Esophagus muscularis mucosa (tissue), 4 donors: ENCODE measurements around the gene HNRNPL. TPM values are rescaled to one million over a fixed set of nuclear protein-coding genes. Genes with fewer than 3 reads are reported as not detected.
A peak's percentile ranks its signal among the peaks of the same experiment; 100 is the strongest.
"Not testable (repeated sequence)": the region's sequence is repeated elsewhere in the genome, so short reads cannot be mapped to it uniquely, and the experiment has no call there.

Experiments
- DNase-seq: peaks from one replicate; pipeline ENCODE4 v3.0.0-alpha.2; 2017; ENCODE audit errors: extremely low spot score
- H3K27ac ChIP-seq, 4 donors: fragments of 200-600 bp; sonication (generic); replicated peaks in 1 of 4; 1 replicate in 3 of 4; 2 replicates in 1 of 4; pipeline ENCODE4 v1.5.1; 2016 to 2019; ENCODE audit warnings: mild to moderate bottlenecking in 1 of 4
- H3K27me3 ChIP-seq, 4 donors: fragments of 200-600 bp; sonication (generic); one replicate each; pipeline versions ENCODE4 v1.5.1 to v1.6.0; 2016 to 2019
- H3K36me3 ChIP-seq, 4 donors: fragments of 200-600 bp; sonication (generic); one replicate each; pipeline ENCODE4 v1.5.1; 2016 to 2019
- H3K4me1 ChIP-seq, 4 donors: fragments of 200-600 bp; sonication (generic); one replicate each; pipeline ENCODE4 v1.5.1; 2016 to 2019
- H3K4me3 ChIP-seq, 4 donors: fragments of 200-600 bp; sonication (generic); 1 replicate in 2 of 4; 2 replicates in 2 of 4; pipeline ENCODE4 v1.5.1; 2016 to 2019; ENCODE audit warnings: mild to moderate bottlenecking in 4 of 4, moderate library complexity in 1 of 4
- H3K9me3 ChIP-seq, 4 donors: fragments of 200-600 bp; sonication (generic); 1 replicate in 3 of 4; 2 replicates in 1 of 4; pipeline ENCODE4 v1.5.1; 2016 to 2019
- EP300 ChIP-seq: sonication (generic); formaldehyde crosslinking; IDR thresholded peaks from one replicate; pipeline ENCODE4 v1.6.1; 2017; ENCODE audit warnings: antibody characterized with exemption
- POLR2A ChIP-seq: fragments of 450-650 bp; IDR thresholded peaks from one replicate; pipeline ENCODE4 v1.6.1; 2017; ENCODE audit warnings: antibody characterized with exemption, moderate library complexity, mild to moderate bottlenecking, low read depth
- POLR2AphosphoS5 ChIP-seq, 2 donors: sonication (generic); formaldehyde crosslinking; IDR thresholded peaks; one replicate each; pipeline ENCODE4 v1.6.1; 2017; ENCODE audit warnings: antibody characterized with exemption in 2 of 2
- WGBS: methylation state at CpG from one replicate; pipeline ENCODE4 v1.1.5; 2018; 5-methylcytosine and 5-hydroxymethylcytosine counted together
- intact Hi-C: fragments of 100-400 bp; cut with DNase I; formaldehyde crosslinking; loops from one replicate; pipeline ENCODE4 v1.15.1; 2023
- total RNA-seq, 4 donors: library from RNA; depleted of rRNA; stranded (reverse); fragments of >200 nt; gene quantifications; one replicate each; pipeline versions ENCODE4 v1.1.0 to v1.2.1, GENCODE V29; 2016
- TF ChIP-seq, protein P1 (sequence below), 3 experiments: fragments of 200-600 bp in 2 of 3; fragments of 450-650 bp in 1 of 3; sonication (generic) in 2 of 3; IDR thresholded peaks; one replicate each; pipeline ENCODE4 v1.5.1; 2017 to 2019; ENCODE audit warnings: antibody characterized with exemption in 3 of 3, mild to moderate bottlenecking in 2 of 3, moderate library complexity in 1 of 3

Gene HNRNPL
- total RNA-seq, 4 donors from 2014 or later = 126 to 202 (median 180) TPM

DNA sequence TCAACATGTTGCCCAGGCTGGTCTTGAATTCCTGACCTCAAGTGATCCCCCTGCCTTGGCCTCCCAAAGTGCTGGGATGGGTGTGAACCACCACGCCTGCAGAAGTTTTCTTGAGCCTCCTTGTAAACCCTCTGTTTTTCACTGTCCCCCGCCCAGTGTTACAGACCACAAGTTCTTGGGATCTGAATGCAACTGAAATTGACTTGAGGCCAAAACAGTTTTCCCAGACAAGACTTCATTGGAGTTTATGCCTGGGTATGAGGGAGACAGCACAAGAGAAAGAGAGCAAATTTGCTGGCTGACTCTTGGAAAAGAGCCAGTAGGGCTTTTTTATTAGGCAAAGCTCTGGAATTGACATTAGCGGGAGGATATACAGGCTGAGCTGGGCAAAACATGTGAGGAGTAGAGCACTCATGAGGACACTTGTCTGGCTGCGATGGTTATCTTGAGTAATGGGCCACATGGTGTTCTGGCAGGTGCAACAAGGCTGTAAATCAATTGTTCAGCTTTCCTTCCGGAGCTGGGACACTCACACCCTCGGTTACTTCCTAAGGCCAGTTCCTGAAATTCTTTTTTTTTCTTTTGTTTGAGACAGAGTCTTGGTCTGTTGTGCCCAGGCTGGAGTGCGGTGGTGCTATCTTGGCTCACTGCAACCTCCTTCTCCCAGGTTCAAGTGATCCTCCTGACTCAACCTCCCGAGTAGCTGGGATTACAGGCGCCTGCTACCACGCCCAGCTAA is 12.7 kb upstream of the HNRNPL start:
- 47% methylated on average over 10 of the region's 10 CpGs for WGBS

DNA sequence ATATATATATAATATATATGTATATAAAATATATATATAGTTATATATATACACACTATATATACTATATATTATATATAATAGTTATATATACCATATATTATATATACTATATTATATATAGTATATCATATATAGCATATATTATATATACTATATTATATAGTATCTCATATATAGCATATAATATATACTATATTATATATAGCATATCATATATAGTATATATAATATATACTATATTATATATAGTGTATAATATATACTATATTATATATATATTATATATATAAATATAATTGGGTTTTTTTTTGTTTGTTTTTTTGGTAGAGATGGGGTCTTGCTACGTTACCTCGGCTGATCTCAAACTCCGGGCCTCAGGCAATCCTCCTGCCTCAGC is 11.6 kb upstream of the HNRNPL start:
- WGBS = 96% methylated on average over 3 of the region's 3 CpGs

More for the DNA sequence above, 12.7 kb upstream of the HNRNPL start:
- H3K4me1 ChIP-seq = peaks cover 13 to 19% (median 15%) of the 10 kb centered on the region in 4 donors
- no peaks in the 10 kb centered on the region for H3K27me3 ChIP-seq
- DNase-seq = no peak
- intact Hi-C loops = no loop called here
- H3K36me3 ChIP-seq = no peaks in the 10 kb centered on the region
- no peak overlapping the region for H3K4me3 ChIP-seq
- TF ChIP-seq EP300 = no peak
- TF ChIP-seq, protein P1, sequence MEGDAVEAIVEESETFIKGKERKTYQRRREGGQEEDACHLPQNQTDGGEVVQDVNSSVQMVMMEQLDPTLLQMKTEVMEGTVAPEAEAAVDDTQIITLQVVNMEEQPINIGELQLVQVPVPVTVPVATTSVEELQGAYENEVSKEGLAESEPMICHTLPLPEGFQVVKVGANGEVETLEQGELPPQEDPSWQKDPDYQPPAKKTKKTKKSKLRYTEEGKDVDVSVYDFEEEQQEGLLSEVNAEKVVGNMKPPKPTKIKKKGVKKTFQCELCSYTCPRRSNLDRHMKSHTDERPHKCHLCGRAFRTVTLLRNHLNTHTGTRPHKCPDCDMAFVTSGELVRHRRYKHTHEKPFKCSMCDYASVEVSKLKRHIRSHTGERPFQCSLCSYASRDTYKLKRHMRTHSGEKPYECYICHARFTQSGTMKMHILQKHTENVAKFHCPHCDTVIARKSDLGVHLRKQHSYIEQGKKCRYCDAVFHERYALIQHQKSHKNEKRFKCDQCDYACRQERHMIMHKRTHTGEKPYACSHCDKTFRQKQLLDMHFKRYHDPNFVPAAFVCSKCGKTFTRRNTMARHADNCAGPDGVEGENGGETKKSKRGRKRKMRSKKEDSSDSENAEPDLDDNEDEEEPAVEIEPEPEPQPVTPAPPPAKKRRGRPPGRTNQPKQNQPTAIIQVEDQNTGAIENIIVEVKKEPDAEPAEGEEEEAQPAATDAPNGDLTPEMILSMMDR (IDR thresholded peaks at IDR 0.05) = no peak
- peak; percentile 27 to 49 for TF ChIP-seq POLR2AphosphoS5 (IDR thresholded peaks at IDR 0.05)
- H3K27ac ChIP-seq = peak overlapping the region; percentile 10 to 52 (median 43)
- H3K9me3 ChIP-seq = no peaks in the 10 kb centered on the region

DNA sequence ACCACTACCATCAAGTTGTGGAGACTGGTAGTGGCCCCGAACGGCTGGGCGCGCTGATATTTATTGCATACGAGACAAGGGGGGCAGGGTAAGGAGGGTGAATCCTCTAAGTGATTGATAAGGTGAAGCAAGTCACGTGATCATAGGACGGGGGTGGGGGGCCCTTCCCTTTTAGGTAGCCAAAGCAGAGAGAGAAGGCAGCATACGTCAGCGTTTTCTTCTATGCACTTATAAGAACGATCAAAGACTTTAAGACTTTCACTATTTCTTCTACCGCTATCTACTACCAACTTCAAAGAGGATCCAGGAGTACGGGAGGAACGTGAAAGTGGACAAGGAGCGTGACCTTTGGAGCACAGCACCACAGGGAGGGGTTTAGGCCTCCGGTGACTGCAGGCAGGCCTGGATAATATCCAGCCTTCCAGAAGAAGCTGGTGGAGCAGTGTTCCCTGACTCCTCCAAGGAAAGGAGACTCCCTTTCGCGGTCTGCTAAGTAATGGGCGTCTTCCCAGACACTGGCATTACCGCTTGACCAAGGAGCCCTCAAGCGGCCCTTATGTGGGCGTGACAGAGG is 9.9 kb upstream of the HNRNPL start:
- H3K27me3 ChIP-seq, H3K4me3 ChIP-seq, H3K36me3 ChIP-seq, intact Hi-C loops, H3K9me3 ChIP-seq, DNase-seq, H3K27ac ChIP-seq: not testable (repeated sequence)
- H3K4me1 ChIP-seq = peaks cover 11 to 19% (median 15%) of the 10 kb centered on the region in 4 donors
- WGBS = 71% methylated on average over 19 of the region's 21 CpGs

More for the DNA sequence above, 11.6 kb upstream of the HNRNPL start:
- Histone ChIP-seq H3K36me3 (no peaks in the 10 kb centered on the region), H3K27me3 (no peaks in the 10 kb centered on the region), H3K27ac (no peak overlapping the region), H3K4me1 (peaks cover 13 to 19% (median 15%) of the 10 kb centered on the region in 4 donors), H3K4me3 (no peak overlapping the region), H3K9me3 (no peaks in the 10 kb centered on the region)
- TF ChIP-seq, protein P1 (IDR thresholded peaks at IDR 0.05) = no peak
- TF ChIP-seq POLR2A (no peak), POLR2AphosphoS5 (IDR thresholded peaks at IDR 0.05) (no peak), EP300 (no peak)
- intact Hi-C loops = no loop called here
- no peak for DNase-seq

DNA sequence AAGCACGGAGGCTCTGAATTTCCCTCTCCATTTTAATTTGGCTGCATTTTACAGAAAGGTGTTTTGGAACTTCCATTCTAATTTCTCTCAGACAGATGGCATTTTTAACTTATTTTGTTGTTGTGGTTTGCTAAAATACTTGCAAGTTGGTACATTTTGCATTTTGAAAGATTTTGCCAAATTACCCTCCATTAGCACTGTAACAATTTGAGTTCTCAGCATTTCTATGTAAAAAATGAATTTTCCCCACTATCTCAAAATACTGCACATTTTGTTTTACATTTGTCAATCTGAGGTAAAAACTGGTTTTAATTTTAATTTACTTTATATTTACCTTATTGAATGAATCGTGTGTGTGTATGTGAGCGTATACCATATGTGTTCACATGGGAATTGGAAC is 7.0 kb upstream of the HNRNPL start:
- no peak for DNase-seq
- Histone ChIP-seq H3K4me3 (no peak overlapping the region), H3K36me3 (no peaks in the 10 kb centered on the region), H3K4me1 (peaks cover 8 to 14% (median 11%) of the 10 kb centered on the region in 4 donors), H3K27me3 (no peaks in the 10 kb centered on the region), H3K27ac (no peak overlapping the region), H3K9me3 (no peaks in the 10 kb centered on the region)
- WGBS = 80% methylated on average over 3 of the region's 3 CpGs
- no peak for TF ChIP-seq POLR2A
- TF ChIP-seq POLR2AphosphoS5 (IDR thresholded peaks at IDR 0.05) = no peak
- TF ChIP-seq, protein P1 (IDR thresholded peaks at IDR 0.05) = no peak
- TF ChIP-seq EP300 = no peak
- intact Hi-C loops = no loop called here

DNA sequence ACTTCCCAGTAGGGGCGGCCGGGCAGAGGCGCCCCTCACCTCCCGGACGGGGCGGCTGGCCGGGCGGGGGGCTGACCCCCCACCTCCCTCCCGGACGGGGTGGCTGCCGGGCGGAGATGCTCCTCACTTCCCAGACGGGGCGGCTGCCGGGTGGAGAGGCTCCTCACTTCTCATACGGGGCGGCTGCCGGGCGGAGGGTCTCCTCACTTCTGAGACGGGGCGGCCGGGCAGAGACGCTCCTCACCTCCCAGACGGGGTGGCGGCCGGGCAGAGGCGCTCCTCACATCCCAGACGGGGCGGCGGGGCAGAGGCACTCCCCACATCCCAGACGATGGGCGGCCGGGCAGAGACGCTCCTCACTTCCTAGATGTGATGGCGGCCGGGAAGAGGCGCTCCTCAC is 6.0 kb upstream of the HNRNPL start:
- H3K4me1 ChIP-seq = peaks cover 12 to 22% (median 17%) of the 10 kb centered on the region in 4 donors
- DNase-seq, H3K4me3 ChIP-seq, H3K27me3 ChIP-seq, H3K27ac ChIP-seq, intact Hi-C loops, H3K9me3 ChIP-seq, H3K36me3 ChIP-seq: not testable (repeated sequence)
- 88% methylated on average over 16 of the region's 37 CpGs for WGBS

DNA sequence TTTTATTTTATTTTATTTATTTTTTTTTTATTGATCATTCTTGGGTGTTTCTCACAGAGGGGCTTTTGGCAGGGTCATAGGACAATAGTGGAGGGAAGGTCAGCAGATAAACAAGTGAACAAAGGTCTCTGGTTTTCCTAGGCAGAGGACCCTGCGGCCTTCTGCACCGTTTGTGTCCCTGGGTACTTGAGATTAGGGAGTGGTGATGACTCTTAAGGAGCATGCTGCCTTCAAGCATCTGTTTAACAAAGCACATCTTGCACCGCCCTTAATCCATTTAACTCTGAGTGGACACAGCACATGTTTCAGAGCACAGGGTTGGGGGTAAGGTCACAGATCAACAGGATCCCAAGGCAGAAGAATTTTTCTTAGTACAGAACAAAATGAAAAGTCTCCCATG is 5.2 kb upstream of the HNRNPL start:
- H3K27me3 ChIP-seq, H3K4me3 ChIP-seq, H3K36me3 ChIP-seq, intact Hi-C loops, H3K9me3 ChIP-seq, DNase-seq, H3K27ac ChIP-seq: not testable (repeated sequence)
- H3K4me1 ChIP-seq = peaks cover 12 to 24% (median 17%) of the 10 kb centered on the region in 4 donors
- WGBS = 88% methylated on average over 3 of the region's 3 CpGs
